ENCODE measurements around the gene LCA5.
"Not testable (repeated sequence)": the region's sequence is repeated elsewhere in the genome, so short reads cannot be mapped to it uniquely, and the experiment has no call there.

LCA5 gene

DNA sequence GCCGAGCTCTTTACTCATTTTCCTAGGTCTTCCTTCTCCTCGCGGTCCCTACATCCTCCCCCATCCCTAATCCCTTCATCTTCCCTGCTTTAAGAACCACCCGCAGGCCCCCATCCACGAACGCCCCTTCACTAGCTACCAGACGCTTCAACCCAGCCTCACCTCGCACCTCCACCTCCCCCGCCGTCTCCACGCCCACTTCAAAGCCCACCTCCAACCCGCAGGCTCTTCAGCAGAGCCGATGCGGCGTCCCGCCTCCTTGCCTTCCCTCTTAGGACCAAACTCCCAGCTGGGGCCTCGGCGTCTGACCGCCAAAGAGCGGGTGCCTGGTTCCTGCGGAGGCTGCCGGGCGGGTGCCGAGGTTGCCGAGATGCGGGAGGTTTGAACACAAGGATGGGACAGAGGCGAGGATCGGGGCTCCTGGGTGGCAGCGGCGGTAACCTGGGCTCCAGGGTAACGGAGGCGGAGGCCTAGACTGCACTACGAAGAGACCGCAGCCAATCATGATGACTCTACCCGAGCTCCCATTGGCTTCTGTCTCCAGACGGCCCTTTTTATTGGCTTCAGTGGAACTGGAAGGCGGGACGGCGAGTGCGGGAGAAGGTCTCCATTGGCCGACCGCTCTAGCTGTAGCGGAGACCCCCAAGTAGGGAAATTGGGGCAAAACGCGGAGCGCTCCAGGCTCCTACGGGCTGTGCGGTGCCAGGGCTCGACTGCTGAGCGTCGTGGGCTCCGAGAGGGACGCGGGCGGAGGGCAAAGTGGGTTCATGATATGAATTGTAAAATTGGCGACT is at the start of gene LCA5:
TSS of gene LCA5 (minus strand) at position 477 of the 794 bp plus-strand sequence. CDS start 18,536 bp downstream, outside the sequence.
- peak; percentile 98 for DNase-seq (ENCODE audit: low read depth)
- peak within 1 kb of the TSS; percentile 90 for H3K4me3 ChIP-seq (replicated peaks; ENCODE audit: low read depth, low read length)
- TF ChIP-seq CTCF (IDR thresholded peaks at IDR 0.05; ENCODE audit: low read length, missing control alignments): no peak

- DNase-seq (ENCODE audit: low read depth): peak; percentile 55
- TF ChIP-seq CTCF (IDR thresholded peaks at IDR 0.05; ENCODE audit: low read length, missing control alignments): peak; percentile 64
- no peak overlapping the region for H3K4me3 ChIP-seq (replicated peaks; ENCODE audit: low read depth, low read length)
These were observed 49.3 kb upstream of the LCA5 start for GRCh38 chr6:79586548-79586947.

- no peak for DNase-seq (ENCODE audit: low read depth)
- no peak overlapping the region for H3K4me3 ChIP-seq (replicated peaks; ENCODE audit: low read depth, low read length)
- no peak for TF ChIP-seq CTCF (IDR thresholded peaks at IDR 0.05; ENCODE audit: low read length, missing control alignments)
These were observed 47.1 kb upstream of the LCA5 start for GRCh38 chr6:79584332-79584731.

- H3K4me3 ChIP-seq (replicated peaks; ENCODE audit: low read depth, low read length); DNase-seq (ENCODE audit: low read depth): not testable (repeated sequence)
These were observed 40.7 kb upstream of the LCA5 start for GRCh38 chr6:79577926-79578325.

DNA sequence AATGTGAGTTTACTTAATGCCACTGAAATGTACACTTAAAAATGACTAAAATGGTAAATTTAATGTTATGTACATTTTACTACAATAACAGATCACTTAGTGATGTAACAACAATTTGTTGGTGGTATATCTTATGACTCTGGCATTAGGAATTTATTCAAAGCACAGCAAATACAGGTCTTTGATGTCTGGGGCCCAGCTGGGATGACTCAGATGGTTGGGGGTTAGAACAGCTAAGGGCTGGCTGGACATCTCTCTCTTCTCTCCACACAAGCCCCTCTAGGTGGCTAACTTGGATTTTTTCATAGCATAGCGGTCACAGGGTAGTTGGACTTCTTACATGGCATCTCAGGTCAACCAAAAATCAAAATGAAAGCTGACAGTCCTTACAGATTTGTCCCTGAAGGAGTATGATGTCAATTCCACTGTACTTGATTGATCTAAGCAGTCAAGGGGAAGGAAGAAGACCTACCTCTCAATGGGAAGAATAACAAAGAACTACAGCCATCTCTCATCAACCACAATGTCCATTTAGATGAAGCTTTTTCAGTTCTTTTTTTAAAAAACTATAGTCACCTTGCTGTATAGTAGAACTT is 37.5 kb upstream of the LCA5 start:
- DNase-seq (ENCODE audit: low read depth): peak; percentile 65
- no peak for TF ChIP-seq CTCF (IDR thresholded peaks at IDR 0.05; ENCODE audit: low read length, missing control alignments)
- H3K4me3 ChIP-seq (replicated peaks; ENCODE audit: low read depth, low read length): no peak overlapping the region

GRCh38 chr6:79574174-79574573 is 36.9 kb upstream of the LCA5 start:
- no peak for DNase-seq (ENCODE audit: low read depth)
- no peak for TF ChIP-seq CTCF (IDR thresholded peaks at IDR 0.05; ENCODE audit: low read length, missing control alignments)
- H3K4me3 ChIP-seq (replicated peaks; ENCODE audit: low read depth, low read length): no peak overlapping the region

DNA sequence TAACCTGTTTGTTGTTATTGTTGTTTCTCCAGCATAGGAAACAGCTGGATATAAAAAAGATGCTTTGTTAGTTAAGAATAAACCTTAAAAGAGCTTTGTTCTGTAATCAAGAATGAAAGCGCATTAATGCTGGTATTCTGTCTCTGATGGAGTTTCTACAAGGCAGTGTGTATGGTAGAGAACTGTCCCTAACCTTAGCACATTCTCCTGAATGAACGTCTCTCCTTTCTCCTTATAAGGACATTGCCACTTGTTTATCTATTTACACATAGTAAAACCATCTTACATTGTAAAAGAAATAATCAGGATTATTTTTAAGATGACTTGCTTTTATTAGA is 33.8 kb upstream of the LCA5 start:
- H3K4me3 ChIP-seq (replicated peaks; ENCODE audit: low read depth, low read length): no peak overlapping the region
- DNase-seq (ENCODE audit: low read depth): no peak
- TF ChIP-seq CTCF (IDR thresholded peaks at IDR 0.05; ENCODE audit: low read length, missing control alignments): no peak
